Measurements from ENCODE around the gene RRM1. TPM values are rescaled to one million over a fixed set of nuclear protein-coding genes. Genes with fewer than 3 reads are reported as not detected.

RRM1 gene
- total and polyA plus RNA-seq, 2 experiments from 2014 or later, result 73.4 to 91.1 TPM

- no peak overlapping the region for H3K27ac ChIP-seq
- TF ChIP-seq EZH2phosphoT487 (IDR thresholded peaks at IDR 0.05; ENCODE audit: insufficient read depth, low read depth) (no peak), EZH2 (IDR thresholded peaks at IDR 0.05; ENCODE audit: insufficient read depth, poor library complexity, severe bottlenecking) (no peak)
- 100% methylated on average over 2 of the region's 2 CpGs for WGBS, 2 experiments (ENCODE audit: low coverage in 1 of 2, low lambda C conversion rate in 2 of 2, missing lambda C conversion rate in 2 of 2)
- H4K20me1 ChIP-seq (ENCODE audit: insufficient read depth), result no peaks in the 10 kb centered on the region; the same call in 1 of the 2 replicates
- no peak overlapping the region for H2AFZ ChIP-seq
- H3K9me2 ChIP-seq (ENCODE audit: insufficient read depth), result 0 out of 2 replicates have a peak, but pooled peaks cover 3% of the 10 kb centered on the region
- no peaks in the 10 kb centered on the region for H3F3A ChIP-seq (ENCODE audit: insufficient read depth)
- peaks cover under 1% of the 10 kb centered on the region; the same call in 1 of the 2 replicates for H3K4me1 ChIP-seq (ENCODE audit: insufficient read depth)
- no peaks in the 10 kb centered on the region for H3K9me3 ChIP-seq (ENCODE audit: low read depth)
- H3K4me2 ChIP-seq (ENCODE audit: unreplicated experiment), result no peak overlapping the region
- H3K4me3 ChIP-seq, result no peak overlapping the region
- DNase-seq, result no peak
- in situ Hi-C loops (cut with MboI), result no loop called here
- H3K9ac ChIP-seq, result no peak overlapping the region
- H3K79me2 ChIP-seq (ENCODE audit: insufficient read depth), result no peaks in the 10 kb centered on the region
- H3K27me3 ChIP-seq (replicated peaks; ENCODE audit: insufficient read depth), result no peaks in the 10 kb centered on the region
- H3K36me3 ChIP-seq (ENCODE audit: low read depth), result peaks cover 46% of the 10 kb centered on the region
Measured at GRCh38 chr11:4140067-4140636, 45.6 kb downstream of the RRM1 start.

- Histone ChIP-seq H3K27ac (no peak overlapping the region), H3K9me2 (ENCODE audit: insufficient read depth) (0 out of 2 replicates have a peak, but pooled peaks cover 3% of the 10 kb centered on the region), H2AFZ (no peak overlapping the region), H3K9me3 (ENCODE audit: low read depth) (no peaks in the 10 kb centered on the region), H3F3A (ENCODE audit: insufficient read depth) (no peaks in the 10 kb centered on the region), H3K4me1 (ENCODE audit: insufficient read depth) (no peaks in the 10 kb centered on the region), H3K27me3 (replicated peaks; ENCODE audit: insufficient read depth) (no peaks in the 10 kb centered on the region), H4K20me1 (ENCODE audit: insufficient read depth) (no peaks in the 10 kb centered on the region; the same call in 1 of the 2 replicates), H3K4me2 (ENCODE audit: unreplicated experiment) (no peak overlapping the region), H3K9ac (no peak overlapping the region), H3K4me3 (no peak overlapping the region), H3K79me2 (ENCODE audit: insufficient read depth) (no peaks in the 10 kb centered on the region), H3K36me3 (ENCODE audit: low read depth) (peaks cover 6% of the 10 kb centered on the region; the same call in 1 of the 2 replicates)
- in situ Hi-C loops (cut with MboI), result no loop called here
- WGBS, 2 experiments (ENCODE audit: low coverage in 1 of 2, low lambda C conversion rate in 2 of 2, missing lambda C conversion rate in 2 of 2), result 76 to 79% methylated on average over 7 of the region's 7 CpGs
- no peak for DNase-seq
- TF ChIP-seq EZH2phosphoT487 (IDR thresholded peaks at IDR 0.05; ENCODE audit: insufficient read depth, low read depth), result no peak
- no peak for TF ChIP-seq EZH2 (IDR thresholded peaks at IDR 0.05; ENCODE audit: insufficient read depth, poor library complexity, severe bottlenecking)
Measured at GRCh38 chr11:4146070-4146771, 51.6 kb downstream of the RRM1 start.

DNA sequence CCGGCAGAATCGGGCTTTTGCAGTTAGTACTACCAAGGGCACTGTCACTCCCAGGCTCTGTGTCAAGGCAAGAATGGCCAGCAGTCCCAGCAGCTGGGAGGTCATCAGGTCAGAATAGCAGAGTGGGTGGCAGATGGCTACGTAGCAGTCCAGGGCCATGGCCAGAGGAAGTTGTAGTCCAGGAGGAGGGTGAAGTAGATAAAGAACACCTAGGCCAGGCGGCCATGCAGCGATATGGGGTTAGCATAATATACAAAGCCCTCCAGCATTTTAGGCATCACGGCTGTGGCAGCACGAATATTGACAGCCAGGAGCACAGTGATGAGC lies 52.1 kb downstream of the RRM1 start:
- in situ Hi-C loops (cut with MboI), result no loop called here
- Histone ChIP-seq H2AFZ (no peak overlapping the region), H3K9me2 (ENCODE audit: insufficient read depth) (0 out of 2 replicates have a peak, but pooled peaks cover 3% of the 10 kb centered on the region), H3K4me3 (no peak overlapping the region), H3K9ac (no peak overlapping the region), H3K9me3 (ENCODE audit: low read depth) (no peaks in the 10 kb centered on the region), H3K36me3 (ENCODE audit: low read depth) (0 out of 2 replicates have a peak, but pooled peaks cover 1% of the 10 kb centered on the region), H3K4me1 (ENCODE audit: insufficient read depth) (no peaks in the 10 kb centered on the region), H3K4me2 (ENCODE audit: unreplicated experiment) (no peak overlapping the region), H3K79me2 (ENCODE audit: insufficient read depth) (no peaks in the 10 kb centered on the region), H3K27me3 (replicated peaks; ENCODE audit: insufficient read depth) (no peaks in the 10 kb centered on the region), H3K27ac (no peak overlapping the region), H4K20me1 (ENCODE audit: insufficient read depth) (no peaks in the 10 kb centered on the region; the same call in 1 of the 2 replicates), H3F3A (ENCODE audit: insufficient read depth) (no peaks in the 10 kb centered on the region)
- TF ChIP-seq EZH2phosphoT487 (IDR thresholded peaks at IDR 0.05; ENCODE audit: insufficient read depth, low read depth) (no peak), EZH2 (IDR thresholded peaks at IDR 0.05; ENCODE audit: insufficient read depth, poor library complexity, severe bottlenecking) (no peak)
- 89 to 93% methylated on average over 7 of the region's 7 CpGs for WGBS, 2 experiments (ENCODE audit: low coverage in 1 of 2, low lambda C conversion rate in 2 of 2, missing lambda C conversion rate in 2 of 2)
- no peak for DNase-seq

GRCh38 chr11:4154503-4154902 lies 59.9 kb downstream of the RRM1 start:
- H3F3A ChIP-seq (ENCODE audit: insufficient read depth), result no peaks in the 10 kb centered on the region
- H4K20me1 ChIP-seq (ENCODE audit: insufficient read depth), result no peaks in the 10 kb centered on the region
- in situ Hi-C loops (cut with MboI), result no loop called here
- DNase-seq, result no peak
- no peak overlapping the region for H3K9ac ChIP-seq
- no peak overlapping the region for H3K4me3 ChIP-seq
- H3K9me3 ChIP-seq (ENCODE audit: low read depth), result no peaks in the 10 kb centered on the region
- no peak overlapping the region for H3K27ac ChIP-seq
- H3K36me3 ChIP-seq (ENCODE audit: low read depth), result no peaks in the 10 kb centered on the region
- no peak overlapping the region for H2AFZ ChIP-seq
- no peaks in the 10 kb centered on the region for H3K9me2 ChIP-seq (ENCODE audit: insufficient read depth)
- no peaks in the 10 kb centered on the region for H3K27me3 ChIP-seq (replicated peaks; ENCODE audit: insufficient read depth)
- no peak overlapping the region for H3K4me2 ChIP-seq (ENCODE audit: unreplicated experiment)
- H3K4me1 ChIP-seq (ENCODE audit: insufficient read depth), result no peaks in the 10 kb centered on the region
- TF ChIP-seq EZH2 (IDR thresholded peaks at IDR 0.05; ENCODE audit: insufficient read depth, poor library complexity, severe bottlenecking) (no peak), EZH2phosphoT487 (IDR thresholded peaks at IDR 0.05; ENCODE audit: insufficient read depth, low read depth) (no peak)
- H3K79me2 ChIP-seq (ENCODE audit: insufficient read depth), result no peaks in the 10 kb centered on the region

Measured in GM23248 (cell line).